Heart left ventricle (tissue), 16 donors: ENCODE measurements around the gene RARS2. TPM values are rescaled to one million over a fixed set of nuclear protein-coding genes. Genes with fewer than 3 reads are reported as not detected.
A peak's percentile ranks its signal among the peaks of the same experiment; 100 is the strongest.

ENCODE experiments used
- ATAC-seq, 4 donors: fragments of 200-7000 bp; cut with Tn5 transposase; one replicate each; pipeline ENCODE4 v1.9.1; 2020 to 2022; ENCODE audit warnings: moderate library complexity in 4 of 4, mild to moderate bottlenecking in 3 of 4, moderate number of reproducible peaks in 1 of 4
- DNase-seq, 5 donors: peaks; one replicate each; pipeline ENCODE4 v3.0.0-alpha.2; 2020
- H3K27ac ChIP-seq, 12 donors: fragments of 200-600 bp; sonication (generic) in 4 of 12; one replicate each; pipeline versions ENCODE4 v1.5.0 to v1.8.0; 2016 to 2022; ENCODE audit warnings: mild to moderate bottlenecking in 2 of 12
- H3K27me3 ChIP-seq, 9 donors: fragments of 200-600 bp; sonication (generic) in 2 of 9; one replicate each; pipeline versions ENCODE4 v1.5.1 to v1.8.0; 2016 to 2022; ENCODE audit warnings: mild to moderate bottlenecking in 3 of 9
- H3K36me3 ChIP-seq, 9 donors: fragments of 200-600 bp; sonication (generic) in 2 of 9; one replicate each; pipeline versions ENCODE4 v1.5.0 to v1.8.0; 2018 to 2022; ENCODE audit warnings: mild to moderate bottlenecking in 2 of 9
- H3K4me1 ChIP-seq, 12 donors: fragments of 200-600 bp; sonication (generic) in 4 of 12; one replicate each; pipeline versions ENCODE4 v1.5.0 to v1.8.0; 2016 to 2022; ENCODE audit warnings: mild to moderate bottlenecking in 3 of 12
- H3K4me3 ChIP-seq, 12 donors: fragments of 200-600 bp; sonication (generic) in 4 of 12; one replicate each; pipeline versions ENCODE4 v1.5.0 to v1.8.0; 2017 to 2022; ENCODE audit warnings: mild to moderate bottlenecking in 9 of 12, moderate library complexity in 4 of 12
- H3K9me3 ChIP-seq, 12 donors: fragments of 200-600 bp; sonication (generic) in 4 of 12; one replicate each; pipeline versions ENCODE4 v1.5.0 to v1.8.0; 2016 to 2022; ENCODE audit warnings: mild to moderate bottlenecking in 1 of 12
- POLR2A ChIP-seq, 2 donors: fragments of 450-650 bp; IDR thresholded peaks; one replicate each; pipeline ENCODE4 v1.6.1; 2017; ENCODE audit warnings: antibody characterized with exemption in 2 of 2, mild to moderate bottlenecking in 2 of 2, moderate library complexity in 2 of 2
- WGBS, 4 donors: extraction: QIAGEN DNeasy Blood & Tissue Kit in 2 of 4; methylation state at CpG; one replicate each; pipeline versions ENCODE4 v1.1.5 to v1.1.7; 2013 to 2018; 5-methylcytosine and 5-hydroxymethylcytosine counted together
- intact Hi-C, 10 donors: fragments of 100-400 bp; cut with DNase I; formaldehyde crosslinking; loops; one replicate each; pipeline versions ENCODE4 v1.11.1 to v1.14.2; 2022
- polyA plus RNA-seq, 2 donors: library from polyadenylated mRNA; stranded (reverse); fragments of 200-250 nt; gene quantifications; one replicate each; pipeline ENCODE4 v1.2.3, GENCODE V29; 2013
- total RNA-seq, 9 donors: library from RNA; depleted of rRNA in 2 of 9; stranded (reverse); fragments of >200 nt in 2 of 9; fragmentation: NEBNext Ultra II Directional in 3 of 9; extraction: Animal tissue kit (Norgen Biotek cat#: 25700) in 3 of 9; gene quantifications; one replicate each; pipeline versions ENCODE4 v1.1.0 to v1.2.4, GENCODE V29; 2016 to 2023
- TF ChIP-seq, protein P1 (sequence below), 12 donors: fragments of 200-600 bp; sonication (generic) in 4 of 12; IDR thresholded peaks; one replicate each; pipeline versions ENCODE4 v1.5.0 to v1.8.0; 2018 to 2022; ENCODE audit warnings: antibody characterized with exemption in 12 of 12, mild to moderate bottlenecking in 5 of 12
- donor health status: ischemic (EF 13 %, LVEDD 7.1; RV severe dilation, severe dysfunction).
- donor health status: healthy with polysubstance abuse.
- donor health status: DM: no; HTN: yes; CAD: no.
- donor health status: DM: no; HTN: no; CAD: no.
- donor health status: ischemic (EF 25% LVEDD 6.9; RV normal size, moderate dysfunction).
- donor health status: ischemic (EF 25% LVEDD 5.7; RV mildly dilated, moderate dysfunction).
- donor health status: healthy.
- donor health status: DM: yes; HTN: yes; CAD: no.
- donor health status: ischemic (EF 35%, LVEDD 5.7; RV mildly dilated, moderate dysfunction).
- donor health status: nonischemic (EF 11% LVEDD 7.7; RV severe dilation, severe dysfunction).
- donor health status: DM: yes; HTN: yes; CAD: no.
- donor health status: PGD.
- donor health status: ischemic (EF 29% LVEDD 5.4; RV normal size, mild dysfunction).
- donor health status: nonischemic (EF 23%, LVEDD 6.1; RV moderate dilation, normal function).

RARS2 gene
- total and polyA plus RNA-seq, 11 donors: 10.2 to 24.2 (median 20.3) TPM

GRCh38 chr6:87588756-87589407 lies 905 bp downstream of the RARS2 start:
- no peak for ATAC-seq

DNA sequence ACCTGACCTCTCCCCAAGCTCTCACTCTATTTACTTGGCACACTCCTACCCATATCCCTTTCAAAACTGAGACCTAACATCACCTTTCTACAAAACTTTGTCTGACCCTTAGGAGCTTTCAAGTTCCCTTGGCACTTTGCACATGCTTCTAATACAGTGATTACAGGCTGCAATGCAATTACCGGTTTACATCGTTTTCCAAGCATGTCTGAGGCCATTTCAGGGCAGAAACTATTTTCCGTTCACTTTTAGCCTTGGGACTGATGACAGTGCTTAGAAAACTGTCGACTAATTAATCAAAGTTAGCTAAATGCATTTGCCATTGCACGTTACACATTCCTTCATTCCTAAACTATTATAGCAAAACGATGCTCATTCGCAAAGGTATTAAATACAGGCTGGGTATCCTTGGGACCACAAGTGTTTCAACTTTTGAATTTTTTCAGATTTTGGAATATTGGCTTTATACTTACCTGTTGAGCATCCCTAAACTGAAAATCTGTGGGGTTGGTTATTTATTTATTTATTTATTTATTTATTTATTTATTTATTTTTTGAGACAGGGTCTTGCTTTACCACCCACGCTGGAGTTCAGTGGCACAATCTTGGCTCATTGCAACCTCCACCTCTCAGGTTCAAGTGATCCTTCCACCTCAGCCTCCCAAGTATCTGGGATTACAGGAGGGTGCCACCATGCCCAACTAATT lies 3.3 kb downstream of the RARS2 start:
- Histone ChIP-seq H3K9me3 (no peaks in the 10 kb centered on the region), H3K27ac (no peak overlapping the region), H3K4me1 (peaks cover 6 to 51% (median 33%) of the 10 kb centered on the region in 12 donors), H3K36me3 (peaks cover 0 to 25% (median 18%) of the 10 kb centered on the region in 9 donors), H3K27me3 (no peaks in the 10 kb centered on the region), H3K4me3 (no peak overlapping the region)
- intact Hi-C loops: loop anchor here in 3 of 10 donors (5.0 to 10.0 kb wide), 3 partner anchors 114 to 432 kb away; partner anchors contain the start of genes ZNF292 (in 2 of the 3) and SLC35A1 (in 1 of the 3)
- ATAC-seq (no peak), DNase-seq (no peak)
- 90 to 94% (median 93%) methylated on average over 8 of the region's 8 CpGs for WGBS, 4 donors
- TF ChIP-seq, protein P1, sequence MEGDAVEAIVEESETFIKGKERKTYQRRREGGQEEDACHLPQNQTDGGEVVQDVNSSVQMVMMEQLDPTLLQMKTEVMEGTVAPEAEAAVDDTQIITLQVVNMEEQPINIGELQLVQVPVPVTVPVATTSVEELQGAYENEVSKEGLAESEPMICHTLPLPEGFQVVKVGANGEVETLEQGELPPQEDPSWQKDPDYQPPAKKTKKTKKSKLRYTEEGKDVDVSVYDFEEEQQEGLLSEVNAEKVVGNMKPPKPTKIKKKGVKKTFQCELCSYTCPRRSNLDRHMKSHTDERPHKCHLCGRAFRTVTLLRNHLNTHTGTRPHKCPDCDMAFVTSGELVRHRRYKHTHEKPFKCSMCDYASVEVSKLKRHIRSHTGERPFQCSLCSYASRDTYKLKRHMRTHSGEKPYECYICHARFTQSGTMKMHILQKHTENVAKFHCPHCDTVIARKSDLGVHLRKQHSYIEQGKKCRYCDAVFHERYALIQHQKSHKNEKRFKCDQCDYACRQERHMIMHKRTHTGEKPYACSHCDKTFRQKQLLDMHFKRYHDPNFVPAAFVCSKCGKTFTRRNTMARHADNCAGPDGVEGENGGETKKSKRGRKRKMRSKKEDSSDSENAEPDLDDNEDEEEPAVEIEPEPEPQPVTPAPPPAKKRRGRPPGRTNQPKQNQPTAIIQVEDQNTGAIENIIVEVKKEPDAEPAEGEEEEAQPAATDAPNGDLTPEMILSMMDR (IDR thresholded peaks at IDR 0.05): no peak
- TF ChIP-seq POLR2A (IDR thresholded peaks at IDR 0.05): no peak

More at GRCh38 chr6:87588756-87589407, 905 bp downstream of the RARS2 start:
- H3K9me3 ChIP-seq: no peaks in the 10 kb centered on the region
- peaks cover 0 to 11% (median 6%) of the 10 kb centered on the region in 9 donors for H3K36me3 ChIP-seq
- peak overlapping the region; percentile 60 to 96 (median 84) for H3K4me3 ChIP-seq
- no peak for TF ChIP-seq POLR2A (IDR thresholded peaks at IDR 0.05)
- TF ChIP-seq, protein P1 (IDR thresholded peaks at IDR 0.05): no peak
- DNase-seq: no peak
- H3K27me3 ChIP-seq: no peaks in the 10 kb centered on the region
- intact Hi-C loops: loop anchor here in 4 of 10 donors (2.0 to 10.0 kb wide), 4 partner anchors 112 to 434 kb away; partner anchors contain the start of genes ZNF292 (in 2 of the 4) and SLC35A1 (in 1 of the 4)
- peak overlapping the region in 7 of 12 donors; percentile 82 to 92 (median 84) for H3K27ac ChIP-seq
- H3K4me1 ChIP-seq: peaks cover 6 to 57% (median 34%) of the 10 kb centered on the region in 12 donors
- 34 to 37% (median 35%) methylated on average over 10 of the region's 10 CpGs for WGBS, 4 donors

DNA sequence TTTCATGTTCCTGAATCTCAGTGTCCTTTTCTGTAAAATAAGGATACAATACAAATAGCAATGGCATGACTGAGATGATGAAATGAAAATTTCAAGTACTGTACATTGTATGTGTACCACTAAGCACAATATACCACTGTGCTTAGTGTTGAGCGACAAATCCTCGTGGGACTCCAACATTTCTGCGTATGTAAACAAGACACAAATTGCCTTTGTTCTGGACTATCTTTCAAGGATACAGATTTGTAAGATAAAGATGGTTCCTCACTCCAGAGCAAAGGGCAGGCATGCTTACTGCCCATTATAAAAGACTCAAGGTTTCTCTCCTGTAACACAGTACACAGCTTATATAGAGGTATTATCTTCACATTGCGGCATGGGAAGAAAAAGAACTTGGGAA lies 6.0 kb downstream of the RARS2 start:
- ATAC-seq (no peak), DNase-seq (no peak)
- peaks cover 4 to 35% (median 20%) of the 10 kb centered on the region in 12 donors for H3K4me1 ChIP-seq
- 89 to 91% (median 89%) methylated on average over 4 of the region's 4 CpGs for WGBS, 4 donors
- H3K27me3 ChIP-seq: no peaks in the 10 kb centered on the region
- peaks cover 0 to 45% (median 37%) of the 10 kb centered on the region in 9 donors for H3K36me3 ChIP-seq
- H3K27ac ChIP-seq: no peak overlapping the region
- H3K9me3 ChIP-seq: no peaks in the 10 kb centered on the region
- intact Hi-C loops: loop anchor here in 3 of 10 donors (10.0 kb wide), 2 partner anchors 189 to 429 kb away; partner anchors contain the start of gene ZNF292 (in 2 of the 3)
- no peak overlapping the region for H3K4me3 ChIP-seq
- no peak for TF ChIP-seq POLR2A (IDR thresholded peaks at IDR 0.05)
- TF ChIP-seq, protein P1 (IDR thresholded peaks at IDR 0.05): no peak

DNA sequence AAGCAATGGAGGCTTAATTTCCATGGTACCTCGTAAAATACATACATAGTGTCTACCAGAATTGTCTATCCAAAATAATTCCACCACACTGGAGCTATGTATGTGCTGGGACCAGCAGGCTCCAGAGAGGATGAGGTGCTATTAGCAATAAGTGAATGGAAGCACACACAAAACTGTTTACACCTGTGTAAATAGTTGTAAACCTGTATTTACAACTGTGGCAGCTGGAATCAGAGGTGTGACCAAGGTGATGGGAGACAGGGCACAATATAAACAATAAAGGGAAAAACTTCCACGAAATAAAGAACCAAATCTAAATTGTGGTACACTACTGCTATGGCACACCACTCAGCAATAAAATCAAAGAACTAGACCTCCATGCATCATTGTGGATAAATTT lies 14.4 kb downstream of the RARS2 start:
- 64 to 86% (median 86%) methylated on average over 2 of the region's 2 CpGs for WGBS, 4 donors
- intact Hi-C loops: no loop called here
- Histone ChIP-seq H3K27me3 (no peaks in the 10 kb centered on the region), H3K36me3 (peaks cover 0 to 19% (median 7%) of the 10 kb centered on the region in 9 donors), H3K4me1 (peaks cover 0 to 32% (median 16%) of the 10 kb centered on the region in 12 donors), H3K4me3 (no peak overlapping the region), H3K27ac (no peak overlapping the region), H3K9me3 (no peaks in the 10 kb centered on the region)
- DNase-seq (no peak), ATAC-seq (no peak)
- TF ChIP-seq, protein P1 (IDR thresholded peaks at IDR 0.05): no peak
- no peak for TF ChIP-seq POLR2A (IDR thresholded peaks at IDR 0.05)
